ENCODE results near the gene SPARC.

Gene SPARC

GRCh38 chr5:151688436-151688835 lies 1.7 kb upstream of the SPARC start:
- POLR2A ChIA-PET = no interaction called here
- TF ChIP-seq CTCF (IDR thresholded peaks at IDR 0.05; ENCODE audit: control extremely low read depth, extremely low read depth, low read depth, missing control alignments) = no peak
- CTCF ChIA-PET = interaction anchor here (1.0 to 4.8 kb wide), 7 partner anchors 9 to 34 kb away, joined by 3 to 19 read pairs (median 5); no protein-coding TSS in a partner anchor

GRCh38 chr5:151685749-151686673 lies 704 bp downstream of the SPARC start:
- POLR2A ChIA-PET = no interaction called here
- CTCF ChIA-PET = interaction anchor here (0.8 to 5.6 kb wide), 13 partner anchors 11 to 457 kb away, joined by 3 to 38 read pairs (median 4); partner anchors contain the start of gene SLC36A1
- no peak for TF ChIP-seq CTCF (IDR thresholded peaks at IDR 0.05; ENCODE audit: control extremely low read depth, extremely low read depth, low read depth, missing control alignments)
- no peak for DNase-seq (ENCODE audit: extremely low spot score)

More at GRCh38 chr5:151688436-151688835, 1.7 kb upstream of the SPARC start:
- DNase-seq (ENCODE audit: extremely low spot score) = no peak

- TF ChIP-seq CTCF (IDR thresholded peaks at IDR 0.05; ENCODE audit: control extremely low read depth, extremely low read depth, low read depth, missing control alignments) = no peak
- ChIA-PET CTCF (interaction anchor here (1.4 to 5.6 kb wide), 8 partner anchors 9 to 56 kb away, joined by 4 to 38 read pairs (median 5); no protein-coding TSS in a partner anchor), POLR2A (no interaction called here)
- DNase-seq (ENCODE audit: extremely low spot score) = no peak
Measured at GRCh38 chr5:151684690-151685361, 1.9 kb downstream of the SPARC start.

GRCh38 chr5:151683986-151684588 lies 2.6 kb downstream of the SPARC start:
- CTCF ChIA-PET = interaction anchor here (1.4 to 5.6 kb wide), 10 partner anchors 9 to 57 kb away, joined by 4 to 38 read pairs (median 5); no protein-coding TSS in a partner anchor
- no peak for TF ChIP-seq CTCF (IDR thresholded peaks at IDR 0.05; ENCODE audit: control extremely low read depth, extremely low read depth, low read depth, missing control alignments)
- no peak for DNase-seq (ENCODE audit: extremely low spot score)
- POLR2A ChIA-PET = interaction anchor here (0.6 to 0.7 kb wide), 2 partner anchors 55 to 256 kb away, joined by 3 to 4 read pairs; no protein-coding TSS in a partner anchor

- POLR2A ChIA-PET = interaction anchor here (0.6 to 0.7 kb wide), 2 partner anchors 56 to 257 kb away, joined by 3 to 4 read pairs; no protein-coding TSS in a partner anchor
- DNase-seq (ENCODE audit: extremely low spot score) = no peak
- CTCF ChIA-PET = interaction anchor here (0.8 to 5.6 kb wide), 12 partner anchors 10 to 57 kb away, joined by 3 to 38 read pairs (median 5); no protein-coding TSS in a partner anchor
- TF ChIP-seq CTCF (IDR thresholded peaks at IDR 0.05; ENCODE audit: control extremely low read depth, extremely low read depth, low read depth, missing control alignments) = no peak
Measured at GRCh38 chr5:151683444-151683843, 3.3 kb downstream of the SPARC start.

Data from GM10248 (cell line).